Measurements from ENCODE around the gene MYO3A. TPM values are rescaled to one million over a fixed set of nuclear protein-coding genes. Genes with fewer than 3 reads are reported as not detected.

MYO3A gene
- total RNA-seq, 1 experiment from 2014 or later: not detected

GRCh38 chr10:26090762-26091161 is 156.7 kb downstream of the MYO3A start:
- CTCF ChIA-PET: no interaction called here
- RAD21 ChIA-PET (ENCODE audit: low non-redundant PET in 1 of 2, low total read pairs in 2 of 2, uncharacterized antibody in 2 of 2, unreplicated experiment in 2 of 2): no interaction called here
- peaks cover 10% of the 10 kb centered on the region; the same call in 1 of the 2 replicates for H3K27me3 ChIP-seq (ENCODE audit: insufficient read depth, low read length)

More at GRCh38 chr10:26090762-26091161, 156.7 kb downstream of the MYO3A start:
- Histone ChIP-seq H3K79me2 (ENCODE audit: insufficient read depth, low read length) (no peaks in the 10 kb centered on the region), H3K4me2 (ENCODE audit: low read length) (no peak overlapping the region), H3K36me3 (ENCODE audit: control insufficient read depth in 1 of 2, insufficient read depth in 2 of 2, low read length in 2 of 2) (no peaks in the 10 kb centered on the region), H3K4me1 (ENCODE audit: control insufficient read depth in 1 of 2, insufficient read depth in 2 of 2, low read length in 2 of 2) (no peaks in the 10 kb centered on the region), H3K4me3 (replicated peaks in 1 of 2; ENCODE audit: low read depth in 1 of 2, low read length in 2 of 2) (no peak overlapping the region), H3K27ac (ENCODE audit: low read depth, low read length) (no peak overlapping the region), H3K9me3 (ENCODE audit: control insufficient read depth in 1 of 2, insufficient read depth in 1 of 2, low read depth in 1 of 2, low read length in 2 of 2) (no peaks in the 10 kb centered on the region), H4K20me1 (ENCODE audit: insufficient read depth) (no peaks in the 10 kb centered on the region), H3K9me2 (ENCODE audit: insufficient read depth) (no peaks in the 10 kb centered on the region), H2AFZ (ENCODE audit: low read depth, low read length, poor library complexity, severe bottlenecking) (no peak overlapping the region), H3K9ac (ENCODE audit: low read length) (no peak overlapping the region)
- intact Hi-C loops (cut with micrococcal nuclease): no loop called here
- BruUV-seq (replicated peaks): no TSS peak
- ATAC-seq (no peak), DNase-seq (ENCODE audit: low read depth, low spot score) (no peak)
- TF ChIP-seq TCF7L2 (IDR thresholded peaks at IDR 0.05; ENCODE audit: borderline replicate concordance, extremely low read depth, insufficient read depth, insufficient read length) (no peak), ELF1 (IDR thresholded peaks at IDR 0.05; ENCODE audit: borderline replicate concordance, low read depth) (no peak), YY1 (IDR thresholded peaks at IDR 0.05; ENCODE audit: extremely low read depth, insufficient replicate concordance, low read depth, low read length) (no peak), POLR2AphosphoS5 (IDR thresholded peaks at IDR 0.05; ENCODE audit: low read depth, low read length) (no peak), EGR1 (IDR thresholded peaks at IDR 0.05; ENCODE audit: low read depth) (no peak), FOSL1 (IDR thresholded peaks at IDR 0.05; ENCODE audit: low read depth) (no peak), SIN3A (IDR thresholded peaks at IDR 0.05; ENCODE audit: low read depth) (no peak), ATF3 (IDR thresholded peaks at IDR 0.05) (no peak), ZBTB33 (IDR thresholded peaks at IDR 0.05; ENCODE audit: extremely low read depth, insufficient replicate concordance, low read length) (no peak), POLR2A (IDR thresholded peaks at IDR 0.05; ENCODE audit: borderline replicate concordance, extremely low read depth, insufficient read depth, insufficient read length) (no peak), EZH2phosphoT487 (IDR thresholded peaks at IDR 0.05; ENCODE audit: borderline replicate concordance) (no peak), SRF (IDR thresholded peaks at IDR 0.05; ENCODE audit: low read depth) (no peak), CBX3 (IDR thresholded peaks at IDR 0.05; ENCODE audit: low read depth) (no peak), CTCF (IDR thresholded peaks at IDR 0.05 in 2 of 3, conservative IDR thresholded peaks at IDR 0.05 in 1 of 3; ENCODE audit: borderline replicate concordance in 1 of 3, insufficient read depth in 1 of 3, low read depth in 2 of 3, low read length in 2 of 3) (no peak), ZFX (IDR thresholded peaks at IDR 0.05) (no peak), CEBPB (IDR thresholded peaks at IDR 0.05; ENCODE audit: low read depth) (no peak)
- POLR2A ChIA-PET: no interaction called here

All from HCT116 (cell line).